OCI-LY3 (cell line): ENCODE measurements around the gene EPHB1.

Source experiments
- H2AFZ ChIP-seq: fragments of 200-600, 300-600 bp; shearing (Covaris generic); 2 replicates; pipeline ENCODE4 v1.6.0; 2014; ENCODE audit warnings: antibody characterized with exemption, low read depth, low read length
- H3K27ac ChIP-seq: fragments of 200-600, 300-600 bp; sonication (generic); 2 replicates; pipeline ENCODE4 v1.5.1; 2014; ENCODE audit warnings: mild to moderate bottlenecking, low read length, moderate library complexity, mixed read lengths
- H3K27me3 ChIP-seq: fragments of 200-600, 300-600 bp; sonication (generic); 2 replicates; pipeline ENCODE4 v1.6.1; 2014; ENCODE audit warnings: low read depth, low read length, mixed read lengths
- H3K36me3 ChIP-seq: fragments of 200-600, 300-600 bp; sonication (generic); replicated peaks from 2 replicates; pipeline ENCODE3; 2014; ENCODE audit warnings: low read depth, low read length, mixed read lengths
- H3K4me1 ChIP-seq: fragments of 300-600, 200-600 bp; sonication (generic); 2 replicates; pipeline ENCODE4 v1.6.1; 2014; ENCODE audit warnings: low read length, mixed read lengths
- H3K4me2 ChIP-seq: fragments of 200-600, 300-600 bp; sonication (generic); 2 replicates; pipeline ENCODE4 v1.6.1; 2014; ENCODE audit warnings: low read length, mixed read lengths
- H3K4me3 ChIP-seq: fragments of 300-600, 200-600 bp; sonication (generic); 2 replicates; pipeline ENCODE4 v1.5.1; 2014; ENCODE audit warnings: antibody characterized with exemption, mild to moderate bottlenecking, low read length, moderate library complexity
- H3K79me2 ChIP-seq: fragments of 300-600, 200-600 bp; shearing (Covaris generic); 2 replicates; pipeline ENCODE4 v1.6.1; 2014; ENCODE audit warnings: mild to moderate bottlenecking, low read length, mixed read lengths
- H3K9ac ChIP-seq: fragments of 300-600, 200-600 bp; shearing (Covaris generic); 2 replicates; pipeline ENCODE4 v1.6.0; 2014; ENCODE audit warnings: mild to moderate bottlenecking, low read length, moderate library complexity
- H3K9me3 ChIP-seq: fragments of 200-600, 300-600 bp; shearing (Covaris generic); 2 replicates; pipeline ENCODE4 v1.6.1; 2014; ENCODE audit warnings: low read length, mixed read lengths; ENCODE audit not compliant: insufficient read depth
- H4K20me1 ChIP-seq: fragments of 200-600, 300-600 bp; sonication (generic); 2 replicates; pipeline ENCODE4 v1.6.1; 2016; ENCODE audit warnings: low read length, mixed read lengths; ENCODE audit not compliant: insufficient read depth
- EZH2phosphoT487 ChIP-seq: fragments of 200-600 bp; shearing (Covaris generic); IDR thresholded peaks from 2 replicates; pipeline ENCODE4 v1.6.1; 2018; ENCODE audit warnings: antibody characterized with exemption, mixed run types, low read depth
- TF ChIP-seq, protein P1 (sequence below): fragments of 200-600, 300-600 bp; sonication (generic); IDR thresholded peaks from 2 replicates; pipeline ENCODE4 v1.5.1; 2014; ENCODE audit warnings: antibody characterized with exemption, low read length, low read depth

Gene EPHB1

DNA sequence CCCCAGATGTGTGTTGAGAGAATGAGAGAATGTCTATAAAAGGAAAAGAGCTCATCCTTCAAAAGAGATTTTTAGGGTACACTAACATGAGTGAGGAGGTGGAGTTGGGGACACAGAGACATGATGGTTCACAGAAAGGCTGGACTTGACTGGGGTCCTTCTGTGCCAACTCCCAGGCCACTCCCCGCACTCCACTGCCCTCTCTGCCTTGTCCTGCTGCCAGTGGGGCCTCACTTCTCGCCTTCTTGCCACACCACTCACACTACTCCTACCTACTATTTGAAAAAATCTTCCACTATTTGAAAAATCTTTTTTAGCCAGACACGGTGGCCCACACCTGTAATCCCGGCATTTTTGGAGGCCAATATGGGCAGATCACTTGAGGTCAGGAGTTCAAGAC, 298.1 kb downstream of the EPHB1 start:
- Histone ChIP-seq H3K4me1 (peaks cover 45% of the 10 kb centered on the region), H3K9me3 (no peaks in the 10 kb centered on the region), H2AFZ (no peak overlapping the region), H3K36me3 (peaks cover 18% of the 10 kb centered on the region), H3K4me3 (no peak overlapping the region), H3K27ac (no peak overlapping the region), H3K9ac (no peak overlapping the region), H3K79me2 (peaks cover 92% of the 10 kb centered on the region), H3K4me2 (no peak overlapping the region), H3K27me3 (no peaks in the 10 kb centered on the region), H4K20me1 (peaks cover 96% of the 10 kb centered on the region)
- no peak for TF ChIP-seq EZH2phosphoT487
- TF ChIP-seq, protein P1, sequence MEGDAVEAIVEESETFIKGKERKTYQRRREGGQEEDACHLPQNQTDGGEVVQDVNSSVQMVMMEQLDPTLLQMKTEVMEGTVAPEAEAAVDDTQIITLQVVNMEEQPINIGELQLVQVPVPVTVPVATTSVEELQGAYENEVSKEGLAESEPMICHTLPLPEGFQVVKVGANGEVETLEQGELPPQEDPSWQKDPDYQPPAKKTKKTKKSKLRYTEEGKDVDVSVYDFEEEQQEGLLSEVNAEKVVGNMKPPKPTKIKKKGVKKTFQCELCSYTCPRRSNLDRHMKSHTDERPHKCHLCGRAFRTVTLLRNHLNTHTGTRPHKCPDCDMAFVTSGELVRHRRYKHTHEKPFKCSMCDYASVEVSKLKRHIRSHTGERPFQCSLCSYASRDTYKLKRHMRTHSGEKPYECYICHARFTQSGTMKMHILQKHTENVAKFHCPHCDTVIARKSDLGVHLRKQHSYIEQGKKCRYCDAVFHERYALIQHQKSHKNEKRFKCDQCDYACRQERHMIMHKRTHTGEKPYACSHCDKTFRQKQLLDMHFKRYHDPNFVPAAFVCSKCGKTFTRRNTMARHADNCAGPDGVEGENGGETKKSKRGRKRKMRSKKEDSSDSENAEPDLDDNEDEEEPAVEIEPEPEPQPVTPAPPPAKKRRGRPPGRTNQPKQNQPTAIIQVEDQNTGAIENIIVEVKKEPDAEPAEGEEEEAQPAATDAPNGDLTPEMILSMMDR: no peak

DNA sequence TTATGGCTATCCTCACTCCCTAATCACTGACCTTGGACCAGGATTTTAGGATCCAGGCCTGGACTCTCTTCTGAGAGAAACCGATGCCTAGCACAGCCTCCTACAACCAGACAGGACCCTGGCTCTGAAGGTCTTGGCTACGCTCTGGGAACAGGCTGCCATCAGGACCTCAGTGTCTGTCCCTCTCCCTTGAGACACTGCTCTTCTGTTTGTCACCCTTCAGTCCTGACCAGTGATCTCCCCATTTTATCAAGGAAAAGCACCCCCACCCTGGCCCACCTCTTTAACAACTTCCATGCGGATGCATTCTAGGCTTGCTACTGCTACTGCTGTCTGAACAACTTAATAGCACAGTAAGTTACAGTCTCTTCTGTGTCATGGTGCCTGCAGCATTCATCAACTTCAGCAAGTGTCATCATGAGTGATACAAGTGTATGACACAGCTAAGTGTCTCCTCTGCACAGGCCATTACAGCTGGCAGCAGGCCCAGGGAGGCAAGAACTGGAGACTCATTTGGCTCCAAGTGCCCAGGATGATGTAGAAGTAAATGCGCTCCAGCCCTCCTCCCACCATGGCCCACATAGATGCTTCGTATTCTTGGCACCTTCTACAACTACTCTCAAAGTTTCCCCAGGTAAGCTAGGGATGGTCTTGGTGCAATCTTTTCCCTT, 302.4 kb downstream of the EPHB1 start:
- TF ChIP-seq, protein P1: no peak
- TF ChIP-seq EZH2phosphoT487: no peak
- Histone ChIP-seq H3K27ac (no peak overlapping the region), H3K4me2 (no peak overlapping the region), H3K9ac (no peak overlapping the region), H3K79me2 (peaks cover 75% of the 10 kb centered on the region), H3K27me3 (no peaks in the 10 kb centered on the region), H3K36me3 (peaks cover 32% of the 10 kb centered on the region), H4K20me1 (peaks cover 88% of the 10 kb centered on the region), H3K9me3 (no peaks in the 10 kb centered on the region), H3K4me3 (no peak overlapping the region), H3K4me1 (peaks cover 22% of the 10 kb centered on the region), H2AFZ (no peak overlapping the region)

DNA sequence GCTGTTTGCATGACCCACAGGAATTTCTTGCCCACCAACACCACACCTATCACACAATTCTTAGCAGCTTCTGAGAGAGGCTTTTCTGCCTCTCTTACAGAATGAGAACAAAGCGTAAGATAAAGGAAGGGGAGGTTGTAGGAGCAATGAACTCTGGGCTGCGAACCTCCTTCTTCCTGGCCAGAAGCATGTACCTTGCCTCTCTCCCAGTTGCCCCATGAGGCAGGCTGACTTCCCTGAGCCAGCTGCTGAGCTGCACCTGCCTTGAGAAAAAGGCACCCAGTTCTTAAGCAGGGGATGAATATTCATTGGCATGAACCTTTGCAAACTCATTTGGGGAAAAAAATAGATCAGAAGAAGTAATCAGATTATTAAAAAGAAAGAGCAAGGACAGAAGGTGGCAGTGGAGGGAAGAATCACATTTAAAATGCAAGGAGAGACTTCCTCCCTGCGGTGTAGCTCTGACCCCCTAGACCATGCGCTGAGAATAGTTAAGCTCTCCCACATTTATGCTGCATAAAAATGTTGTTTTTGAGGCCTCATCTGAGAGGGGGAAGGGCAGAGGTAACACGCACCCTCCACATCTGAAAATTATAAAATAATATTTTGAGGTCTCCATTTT, 304.8 kb downstream of the EPHB1 start:
- H3K9ac ChIP-seq: no peak overlapping the region
- no peak overlapping the region for H2AFZ ChIP-seq
- H3K4me1 ChIP-seq: peaks cover 18% of the 10 kb centered on the region
- H3K79me2 ChIP-seq: peaks cover 65% of the 10 kb centered on the region
- no peaks in the 10 kb centered on the region for H3K9me3 ChIP-seq
- H3K4me3 ChIP-seq: no peak overlapping the region
- H3K4me2 ChIP-seq: no peak overlapping the region
- no peaks in the 10 kb centered on the region for H3K27me3 ChIP-seq
- TF ChIP-seq, protein P1: no peak
- TF ChIP-seq EZH2phosphoT487: no peak
- peaks cover 80% of the 10 kb centered on the region for H4K20me1 ChIP-seq
- H3K36me3 ChIP-seq: peaks cover 36% of the 10 kb centered on the region
- H3K27ac ChIP-seq: no peak overlapping the region

DNA sequence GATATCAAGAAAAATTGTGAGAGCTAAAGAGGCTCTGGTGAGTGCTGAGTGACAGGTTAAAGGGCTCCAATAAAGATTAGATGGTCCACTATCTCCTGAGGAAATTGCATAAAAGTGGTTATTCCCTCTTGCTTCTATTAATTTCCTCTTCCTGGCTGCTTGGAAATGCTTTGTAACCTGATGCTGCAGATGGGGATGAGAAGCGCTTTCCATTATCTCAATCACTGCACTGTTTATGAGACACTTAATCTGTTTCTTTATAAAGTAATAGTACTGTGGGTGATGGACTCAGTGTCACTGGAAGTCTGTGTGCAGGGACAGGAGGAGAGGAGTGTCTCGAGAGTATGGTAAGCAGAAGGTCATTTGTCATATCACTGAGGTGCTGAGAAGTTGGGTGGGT, 305.3 kb downstream of the EPHB1 start:
- no peak overlapping the region for H3K4me2 ChIP-seq
- H3K36me3 ChIP-seq: peaks cover 38% of the 10 kb centered on the region
- no peak overlapping the region for H3K4me3 ChIP-seq
- H3K9ac ChIP-seq: no peak overlapping the region
- no peak overlapping the region for H2AFZ ChIP-seq
- no peak overlapping the region for H3K27ac ChIP-seq
- H3K4me1 ChIP-seq: peaks cover 13% of the 10 kb centered on the region
- peaks cover 65% of the 10 kb centered on the region for H3K79me2 ChIP-seq
- no peaks in the 10 kb centered on the region for H3K27me3 ChIP-seq
- H4K20me1 ChIP-seq: peaks cover 80% of the 10 kb centered on the region
- TF ChIP-seq, protein P1: no peak
- no peak for TF ChIP-seq EZH2phosphoT487
- H3K9me3 ChIP-seq: no peaks in the 10 kb centered on the region
